ENCODE data around the gene ATP2B2.
A peak's percentile ranks its signal among the peaks of the same experiment; 100 is the strongest.

The ATP2B2 gene

GRCh38 chr3:10468613-10469354, 36.6 kb downstream of the ATP2B2 start:
- DNase-seq = no peak

- DNase-seq = no peak
Observed at GRCh38 chr3:10467904-10468612, 37.3 kb downstream of the ATP2B2 start.

GRCh38 chr3:10467204-10467603, 38.2 kb downstream of the ATP2B2 start:
- no peak for DNase-seq

GRCh38 chr3:10466186-10466585, 39.2 kb downstream of the ATP2B2 start:
- no peak for DNase-seq

DNA sequence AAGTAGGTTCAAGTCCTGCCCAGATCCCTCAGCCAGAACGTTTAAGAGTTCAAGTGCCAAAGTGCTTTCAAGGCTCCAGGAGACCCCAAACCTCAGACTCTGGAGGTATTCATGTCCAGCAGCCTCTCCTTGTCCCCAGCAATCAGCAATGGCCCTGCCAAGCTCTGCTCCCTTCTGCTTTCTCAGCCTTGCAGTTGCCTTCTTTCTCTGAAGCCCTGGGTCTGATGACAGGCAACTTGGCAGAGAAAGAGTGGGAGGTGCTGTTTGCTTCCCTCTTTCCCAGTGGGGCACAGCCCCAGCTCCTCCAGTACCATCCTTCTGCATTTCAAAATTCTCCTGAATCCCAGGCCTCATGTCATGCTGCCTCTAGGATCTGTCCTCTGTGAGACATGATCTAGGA, 40.2 kb downstream of the ATP2B2 start:
- DNase-seq = peak in 1 of 2 donors; percentile 25

DNA sequence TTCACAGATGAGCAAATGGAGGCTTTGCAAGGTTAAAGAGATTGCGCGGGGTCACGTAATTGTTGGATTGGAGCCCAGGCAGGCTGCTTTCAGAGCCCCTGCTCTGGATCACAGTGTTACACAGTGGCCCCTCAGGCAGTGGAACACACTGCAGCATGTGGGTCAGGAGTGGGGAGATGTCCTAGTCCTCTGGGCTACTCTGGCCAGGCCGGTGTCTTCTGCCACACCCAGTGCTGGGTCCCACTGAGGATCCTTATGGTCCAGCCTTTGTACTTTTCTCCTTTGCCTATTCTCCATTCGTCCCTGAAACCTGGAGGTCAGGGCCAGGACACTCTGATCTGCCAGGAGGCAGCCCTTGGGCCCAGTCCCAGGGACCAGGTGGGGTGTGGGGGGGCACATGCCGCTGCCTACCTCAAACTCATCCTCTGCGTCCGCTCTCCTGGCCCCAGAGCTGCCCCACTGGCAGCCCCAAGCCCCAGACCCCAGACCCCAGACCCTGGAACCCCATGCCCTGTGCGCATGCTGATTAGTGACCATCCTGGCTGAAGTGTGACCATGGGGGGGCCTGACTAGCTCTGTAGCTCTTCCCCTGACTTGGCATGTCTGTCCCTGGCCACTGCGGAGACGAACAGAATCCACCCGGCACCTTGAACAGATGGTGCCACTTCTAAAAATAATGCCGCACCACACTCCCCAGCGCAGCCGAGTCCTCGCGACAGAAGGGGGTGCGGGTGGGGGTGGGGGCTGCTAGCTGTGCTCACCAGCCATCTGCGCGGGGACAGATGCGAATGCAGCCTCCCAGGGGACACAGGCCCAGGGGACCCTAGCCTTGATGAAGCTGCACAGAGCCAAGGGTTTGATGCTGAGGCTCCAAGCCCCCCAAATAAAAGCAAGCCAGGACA, 41.6 kb downstream of the ATP2B2 start:
- DNase-seq = peak in 1 of 2 donors; percentile 18

- DNase-seq = no peak
Observed at GRCh38 chr3:10462641-10463532, 42.5 kb downstream of the ATP2B2 start.

GRCh38 chr3:10460951-10461545, 44.3 kb downstream of the ATP2B2 start:
- DNase-seq = no peak

- no peak for DNase-seq
Observed at GRCh38 chr3:10459954-10460754, 45.2 kb downstream of the ATP2B2 start.

DNA sequence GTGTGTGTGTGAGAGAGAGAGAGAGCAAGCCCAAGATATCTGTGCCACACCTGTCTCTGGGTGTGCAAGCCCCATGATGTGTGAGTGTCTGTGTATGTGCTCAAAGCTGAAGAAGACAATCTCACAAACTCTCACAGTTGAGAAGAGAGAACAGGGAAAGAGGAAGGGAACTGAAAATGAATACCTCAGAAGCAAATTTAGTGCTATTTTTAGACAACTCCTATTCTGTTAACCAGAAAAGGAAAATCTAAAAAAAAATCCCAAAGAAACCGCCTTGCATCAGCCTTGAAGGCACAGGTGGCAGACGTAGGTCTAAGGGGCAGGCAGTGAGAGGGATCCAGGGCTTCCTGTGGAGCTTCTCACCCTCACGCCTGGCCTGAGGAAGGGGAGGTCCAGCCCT, 47.8 kb downstream of the ATP2B2 start:
- DNase-seq = no peak

DNA sequence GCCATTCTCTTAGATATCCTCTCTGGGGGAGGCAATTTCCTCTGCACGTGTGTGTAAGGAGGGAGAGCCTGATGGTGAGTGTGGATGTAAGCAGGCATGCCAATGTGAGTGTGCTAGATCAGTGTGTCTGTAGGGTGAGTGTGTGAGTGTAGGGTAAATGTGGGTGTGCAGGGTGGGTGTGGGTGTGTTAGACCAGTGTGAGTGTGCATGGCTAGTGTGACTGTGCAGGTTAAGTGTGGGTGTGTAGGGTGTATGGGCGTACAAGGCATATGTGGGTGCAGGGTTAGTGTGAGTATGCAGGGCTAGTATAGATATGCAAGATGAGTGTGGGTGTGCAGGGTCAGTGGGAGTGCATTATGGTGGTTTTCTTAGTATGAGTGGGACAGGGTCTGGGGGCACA, 48.4 kb downstream of the ATP2B2 start:
- no peak for DNase-seq

- no peak for DNase-seq
Observed at GRCh38 chr3:10455545-10455914, 49.9 kb downstream of the ATP2B2 start.

GRCh38 chr3:10454907-10455544, 50.4 kb downstream of the ATP2B2 start:
- no peak for DNase-seq

GRCh38 chr3:10453431-10454163, 51.8 kb downstream of the ATP2B2 start:
- DNase-seq = no peak

DNA sequence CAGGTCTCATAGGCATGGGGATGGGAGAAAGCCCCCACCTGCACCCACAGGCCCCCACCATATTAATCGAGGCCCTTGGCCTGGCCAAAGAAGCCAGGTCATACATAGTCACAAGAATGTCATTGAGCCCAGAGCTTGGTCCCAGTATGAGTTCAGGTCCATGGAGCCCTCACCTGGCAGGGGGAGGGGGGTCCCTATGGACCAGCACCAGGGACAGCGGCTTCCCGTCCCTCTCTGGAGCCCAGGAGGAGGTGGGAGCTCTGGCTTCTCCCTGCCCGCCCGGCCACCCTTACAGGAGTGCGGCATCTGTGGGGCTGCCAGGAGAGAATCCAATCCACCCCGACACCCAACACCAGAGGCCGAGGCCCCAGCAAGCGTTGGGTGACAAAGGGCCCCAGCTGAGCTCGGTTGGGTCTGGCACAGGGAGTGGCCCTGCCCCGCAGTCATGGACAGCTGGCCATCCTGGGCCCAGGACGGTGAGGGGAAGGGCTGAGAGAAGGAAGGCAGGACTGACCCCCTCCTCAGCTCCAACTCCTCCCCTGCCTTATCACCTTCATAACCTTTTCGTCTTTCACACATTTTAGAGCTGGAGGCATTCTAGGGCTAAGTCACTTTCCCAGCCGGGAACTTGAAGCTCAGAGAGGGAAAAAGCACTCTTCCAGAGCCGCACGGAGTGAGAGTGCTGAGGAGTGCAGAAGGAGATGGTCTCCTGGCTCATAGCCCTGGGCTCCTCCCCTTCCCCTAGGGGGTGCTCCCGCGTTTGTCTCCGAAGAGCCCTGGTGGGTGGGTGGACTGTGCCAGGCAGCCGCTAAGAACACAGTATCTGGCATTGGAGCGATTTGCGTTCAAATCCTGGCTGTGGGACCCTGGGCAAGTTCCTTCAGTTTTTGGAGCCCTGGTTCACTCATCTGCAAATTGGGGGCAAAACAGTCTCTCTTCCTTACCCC, 54.6 kb downstream of the ATP2B2 start:
- DNase-seq = no peak

DNA sequence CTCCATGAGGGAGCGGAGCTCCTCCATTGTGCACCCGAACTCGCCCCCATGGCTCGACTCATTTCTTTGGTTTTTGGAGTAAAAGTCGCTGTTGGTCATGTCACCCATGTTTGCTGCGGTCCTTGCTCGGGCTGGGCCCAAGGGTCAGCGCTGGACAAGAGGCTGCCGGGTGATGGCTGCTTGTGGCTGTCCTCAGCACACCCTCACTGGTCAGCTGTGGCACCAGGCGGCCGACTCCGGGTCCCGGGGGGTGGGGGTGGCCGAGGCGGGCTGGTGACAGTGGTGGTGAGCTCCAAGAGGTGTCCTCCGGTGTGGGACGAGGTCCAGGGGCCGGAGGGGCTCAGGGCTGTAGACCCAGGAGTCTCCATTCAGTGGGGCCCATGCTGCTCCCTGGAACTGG, 56.0 kb downstream of the ATP2B2 start:
- no peak for DNase-seq

- DNase-seq = no peak
Observed at GRCh38 chr3:10448544-10448943, 56.8 kb downstream of the ATP2B2 start.

- peak in 1 of 2 donors; percentile 17 for DNase-seq
Observed at GRCh38 chr3:10447527-10448260, 57.7 kb downstream of the ATP2B2 start.

All from hippocampal formation (tissue), 2 donors.